SK-N-SH treated with all-trans-retinoic acid at 6 μM for 48 hours (cell line): ENCODE results near the gene DIAPH1.

ENCODE experiments used
- ATAC-seq: fragments of 200-7000 bp; cut with Tn5 transposase; 3 replicates; pipeline ENCODE4 v1.9.1; 2020; ENCODE audit warnings: mild to moderate bottlenecking, moderate library complexity
- ARNTL ChIP-seq: fragments of 450-650 bp; formaldehyde crosslinking; IDR thresholded peaks from 2 replicates; pipeline ENCODE4 v1.5.0; 2020; ENCODE audit warnings: low read depth, mild to moderate bottlenecking, moderate library complexity, borderline replicate concordance
- ESRRG ChIP-seq: fragments of 250-450 bp; sonication (Bioruptor Pico); IDR thresholded peaks from 2 replicates; pipeline ENCODE4 v1.6.1; 2021; ENCODE audit warnings: mild to moderate bottlenecking
- GLIS3 ChIP-seq: fragments of 250-450 bp; sonication (Bioruptor Pico); IDR thresholded peaks from 2 replicates; pipeline ENCODE4 v1.5.0; 2020; ENCODE audit warnings: mild to moderate bottlenecking, moderate library complexity
- ISL1 ChIP-seq: fragments of 250-450 bp; sonication (Bioruptor Pico); IDR thresholded peaks from 2 replicates; pipeline ENCODE4 v2.1.2; 2022; ENCODE audit warnings: mild to moderate bottlenecking, moderate library complexity
- OSR1 ChIP-seq: fragments of 250-450 bp; sonication (Bioruptor Pico); IDR thresholded peaks from 2 replicates; pipeline ENCODE4 v1.8.0; 2022; ENCODE audit warnings: moderate library complexity, mild to moderate bottlenecking, inconsistent platforms
- PPARA ChIP-seq: fragments of 250-450 bp; sonication (Bioruptor Pico); IDR thresholded peaks from 2 replicates; pipeline ENCODE4 v1.5.0; 2020; ENCODE audit warnings: mild to moderate bottlenecking, borderline replicate concordance
- RARB ChIP-seq: fragments of 250-450 bp; sonication (Bioruptor Pico); IDR thresholded peaks from 2 replicates; pipeline ENCODE4 v1.8.0; 2021; ENCODE audit warnings: mild to moderate bottlenecking, moderate library complexity
- SNAI2 ChIP-seq: fragments of 250-450 bp; sonication (Bioruptor Pico); IDR thresholded peaks from 2 replicates; pipeline ENCODE4 v1.5.0; 2020; ENCODE audit warnings: mild to moderate bottlenecking, moderate library complexity
- TCF4 ChIP-seq: fragments of 250-450 bp; sonication (Bioruptor Pico); IDR thresholded peaks from 2 replicates; pipeline ENCODE4 v1.8.0; 2021; ENCODE audit warnings: mild to moderate bottlenecking, moderate library complexity, borderline replicate concordance
- TOX ChIP-seq: fragments of 250-450 bp; sonication (Bioruptor Pico); IDR thresholded peaks from 2 replicates; pipeline ENCODE4 v1.8.0; 2021; ENCODE audit warnings: mild to moderate bottlenecking, moderate library complexity, borderline replicate concordance
- ZC3H10 ChIP-seq: fragments of 250-450 bp; sonication (Bioruptor Pico); IDR thresholded peaks from 2 replicates; pipeline ENCODE4 v1.5.1; 2021; ENCODE audit warnings: mild to moderate bottlenecking, moderate library complexity
- ZFP30 ChIP-seq: fragments of 450-650 bp; formaldehyde crosslinking; IDR thresholded peaks from 2 replicates; pipeline ENCODE4 v1.5.0; 2022; ENCODE audit warnings: mild to moderate bottlenecking, moderate library complexity
- ZNF70 ChIP-seq: fragments of 450-650 bp; formaldehyde crosslinking; IDR thresholded peaks from 2 replicates; pipeline ENCODE4 v1.5.0; 2020; ENCODE audit warnings: mild to moderate bottlenecking, moderate library complexity
- TF ChIP-seq, protein P1 (sequence below): fragments of 250-450 bp; sonication (Bioruptor Pico); IDR thresholded peaks from 2 replicates; pipeline ENCODE4 v1.5.1; 2020; ENCODE audit warnings: low read depth, mild to moderate bottlenecking, moderate library complexity
- TF ChIP-seq, protein P2 (sequence below): fragments of 250-450 bp; sonication (Bioruptor Pico); IDR thresholded peaks from 2 replicates; pipeline ENCODE4 v1.8.0; 2021; ENCODE audit warnings: low read depth, mild to moderate bottlenecking, moderate library complexity, borderline replicate concordance
- TF ChIP-seq, protein P3 (sequence below): fragments of 250-450 bp; sonication (Bioruptor Pico); IDR thresholded peaks from 2 replicates; pipeline ENCODE4 v1.5.0; 2020; ENCODE audit warnings: mild to moderate bottlenecking, moderate library complexity

Gene DIAPH1

DNA sequence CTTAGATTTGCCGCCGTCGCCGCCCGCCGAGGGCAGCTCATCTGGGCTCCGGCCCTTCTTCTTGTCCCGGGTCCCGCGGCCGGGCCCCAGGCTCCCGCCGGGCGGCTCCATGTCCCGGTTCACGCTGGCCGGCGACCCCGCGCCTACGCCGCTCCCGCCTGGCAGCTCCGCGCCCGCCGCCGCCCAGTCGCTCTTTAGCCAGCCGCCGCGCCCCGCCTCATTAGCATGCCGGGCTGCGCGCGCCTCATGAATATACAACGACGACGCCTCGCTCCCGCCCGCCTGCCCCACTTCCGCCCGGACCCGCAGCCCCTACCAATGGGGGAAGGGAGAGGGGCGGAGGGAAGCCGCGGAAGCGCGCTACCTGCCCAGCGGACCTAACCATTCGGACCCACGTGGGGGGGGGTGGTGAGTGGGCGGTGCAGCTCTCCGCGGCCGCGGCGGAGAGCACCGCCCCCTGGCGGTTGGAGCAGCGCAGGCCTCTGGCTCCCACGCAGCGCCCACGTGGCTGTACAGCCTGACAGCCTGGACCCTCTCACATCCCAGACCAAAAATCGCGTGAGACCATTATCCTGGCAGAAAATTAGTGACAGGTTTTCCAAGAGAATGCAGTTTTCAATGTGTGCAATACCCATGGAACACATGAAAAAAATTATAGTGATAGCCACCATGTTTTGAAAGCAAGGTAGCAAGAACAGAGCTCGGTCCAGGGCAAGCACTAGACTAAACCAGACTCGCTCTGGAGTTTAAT lies at the start of gene DIAPH1:
Gene DIAPH1 (minus strand): TSS at position 197 of the 751 bp plus-strand sequence. CDS start 86 bp downstream, at position 111.
- peak; percentile 95 for ATAC-seq
- TF ChIP-seq, protein P1, sequence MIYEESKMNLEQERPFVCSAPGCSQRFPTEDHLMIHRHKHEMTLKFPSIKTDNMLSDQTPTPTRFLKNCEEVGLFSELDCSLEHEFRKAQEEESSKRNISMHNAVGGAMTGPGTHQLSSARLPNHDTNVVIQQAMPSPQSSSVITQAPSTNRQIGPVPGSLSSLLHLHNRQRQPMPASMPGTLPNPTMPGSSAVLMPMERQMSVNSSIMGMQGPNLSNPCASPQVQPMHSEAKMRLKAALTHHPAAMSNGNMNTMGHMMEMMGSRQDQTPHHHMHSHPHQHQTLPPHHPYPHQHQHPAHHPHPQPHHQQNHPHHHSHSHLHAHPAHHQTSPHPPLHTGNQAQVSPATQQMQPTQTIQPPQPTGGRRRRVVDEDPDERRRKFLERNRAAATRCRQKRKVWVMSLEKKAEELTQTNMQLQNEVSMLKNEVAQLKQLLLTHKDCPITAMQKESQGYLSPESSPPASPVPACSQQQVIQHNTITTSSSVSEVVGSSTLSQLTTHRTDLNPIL (CRISPR knock-in tag), result no peak
- TF ChIP-seq GLIS3 (CRISPR knock-in tag), result 0 out of 2 replicates have a peak, but pooled peaks have one; percentile 48

DNA sequence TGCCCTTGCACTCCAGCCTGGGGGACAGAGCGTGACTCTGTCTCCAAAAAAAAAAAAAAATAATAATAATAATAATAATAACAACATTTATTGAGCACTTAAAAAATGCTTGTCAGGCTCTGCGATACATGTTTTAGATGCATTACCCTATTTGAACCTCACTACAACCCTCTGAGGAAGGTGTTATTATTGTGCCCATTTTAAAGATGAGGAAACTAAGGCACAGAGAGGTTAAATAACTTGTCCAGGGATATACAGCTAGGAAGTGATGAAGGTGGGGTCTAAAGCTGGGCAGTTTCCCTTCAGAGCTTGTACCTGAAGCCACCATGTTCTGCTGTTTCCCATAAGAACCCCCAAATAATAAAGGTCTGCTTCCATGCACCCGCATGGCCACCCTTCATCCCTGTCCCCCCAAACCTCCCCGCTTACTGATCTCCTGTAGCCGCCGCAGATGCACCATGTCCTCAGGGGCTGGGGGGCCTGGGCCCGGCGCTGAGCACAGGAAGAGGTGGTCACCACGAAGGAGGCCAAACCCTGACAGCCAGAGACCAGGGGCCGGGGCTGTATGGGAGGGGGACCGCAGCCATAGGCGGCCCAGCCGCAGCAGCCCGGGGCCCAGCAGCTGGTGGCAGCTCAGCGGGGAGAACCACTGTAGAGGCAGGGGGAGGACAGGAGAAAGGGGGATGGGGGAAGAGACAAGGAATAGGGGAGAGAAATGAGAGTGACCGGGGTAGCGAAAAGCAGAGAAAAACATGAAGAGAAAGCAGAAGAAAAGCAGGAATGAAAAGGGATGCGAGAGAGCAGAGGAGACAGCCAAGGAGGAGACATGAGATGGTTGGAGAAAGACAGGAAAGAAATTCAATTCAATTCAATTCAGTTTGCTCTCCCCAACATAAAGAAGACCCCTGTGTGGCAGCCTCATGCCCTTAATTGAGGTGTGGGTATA lies 47.5 kb upstream of the DIAPH1 start:
- TF ChIP-seq, protein P2, sequence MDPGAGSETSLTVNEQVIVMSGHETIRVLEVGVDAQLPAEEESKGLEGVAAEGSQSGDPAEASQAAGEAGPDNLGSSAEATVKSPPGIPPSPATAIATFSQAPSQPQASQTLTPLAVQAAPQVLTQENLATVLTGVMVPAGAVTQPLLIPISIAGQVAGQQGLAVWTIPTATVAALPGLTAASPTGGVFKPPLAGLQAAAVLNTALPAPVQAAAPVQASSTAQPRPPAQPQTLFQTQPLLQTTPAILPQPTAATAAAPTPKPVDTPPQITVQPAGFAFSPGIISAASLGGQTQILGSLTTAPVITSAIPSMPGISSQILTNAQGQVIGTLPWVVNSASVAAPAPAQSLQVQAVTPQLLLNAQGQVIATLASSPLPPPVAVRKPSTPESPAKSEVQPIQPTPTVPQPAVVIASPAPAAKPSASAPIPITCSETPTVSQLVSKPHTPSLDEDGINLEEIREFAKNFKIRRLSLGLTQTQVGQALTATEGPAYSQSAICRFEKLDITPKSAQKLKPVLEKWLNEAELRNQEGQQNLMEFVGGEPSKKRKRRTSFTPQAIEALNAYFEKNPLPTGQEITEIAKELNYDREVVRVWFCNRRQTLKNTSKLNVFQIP (CRISPR knock-in tag), result no peak
- TF ChIP-seq, protein P1 (CRISPR knock-in tag), result no peak
- TF ChIP-seq ZNF70 (CRISPR knock-in tag) (no peak), PPARA (CRISPR knock-in tag) (no peak)
- ATAC-seq, result no peak

DNA sequence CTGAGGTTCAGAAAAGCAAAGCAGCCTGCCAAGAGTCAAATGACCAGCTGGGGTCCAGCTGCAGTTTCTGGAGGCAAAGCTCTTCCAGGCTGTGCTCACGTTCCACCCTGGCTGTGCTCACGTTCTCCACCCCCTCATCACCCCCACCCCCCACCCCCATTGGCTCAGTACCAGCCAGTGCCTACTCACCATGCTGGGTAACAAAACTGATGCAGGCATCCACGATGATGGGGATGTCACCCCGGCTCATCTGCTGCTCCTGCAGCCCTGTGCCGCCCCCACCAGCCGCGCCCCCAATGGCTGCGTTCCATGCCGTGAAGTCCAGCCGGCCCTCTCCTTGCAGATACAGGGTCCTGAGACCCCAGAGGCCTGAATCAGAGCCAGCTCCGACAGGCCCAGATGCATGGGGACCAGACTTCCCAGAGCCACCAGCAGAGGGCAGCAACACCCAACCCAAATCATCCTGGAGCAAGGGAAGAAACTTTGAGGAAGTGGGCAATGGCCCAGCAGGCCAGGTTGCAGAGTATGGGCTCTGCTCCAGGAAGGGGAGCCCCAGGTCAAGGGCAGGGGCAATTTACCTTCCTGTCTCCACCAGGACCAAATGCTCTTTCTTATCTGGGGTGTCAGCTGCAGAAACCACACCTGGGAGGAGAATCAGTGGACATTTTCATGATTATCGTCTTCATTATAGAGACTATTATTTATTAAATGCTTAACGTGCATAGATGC lies 46.1 kb upstream of the DIAPH1 start:
- TF ChIP-seq ARNTL (CRISPR knock-in tag) (no peak), ISL1 (CRISPR knock-in tag) (no peak), PPARA (CRISPR knock-in tag) (no peak)
- TF ChIP-seq, protein P3, sequence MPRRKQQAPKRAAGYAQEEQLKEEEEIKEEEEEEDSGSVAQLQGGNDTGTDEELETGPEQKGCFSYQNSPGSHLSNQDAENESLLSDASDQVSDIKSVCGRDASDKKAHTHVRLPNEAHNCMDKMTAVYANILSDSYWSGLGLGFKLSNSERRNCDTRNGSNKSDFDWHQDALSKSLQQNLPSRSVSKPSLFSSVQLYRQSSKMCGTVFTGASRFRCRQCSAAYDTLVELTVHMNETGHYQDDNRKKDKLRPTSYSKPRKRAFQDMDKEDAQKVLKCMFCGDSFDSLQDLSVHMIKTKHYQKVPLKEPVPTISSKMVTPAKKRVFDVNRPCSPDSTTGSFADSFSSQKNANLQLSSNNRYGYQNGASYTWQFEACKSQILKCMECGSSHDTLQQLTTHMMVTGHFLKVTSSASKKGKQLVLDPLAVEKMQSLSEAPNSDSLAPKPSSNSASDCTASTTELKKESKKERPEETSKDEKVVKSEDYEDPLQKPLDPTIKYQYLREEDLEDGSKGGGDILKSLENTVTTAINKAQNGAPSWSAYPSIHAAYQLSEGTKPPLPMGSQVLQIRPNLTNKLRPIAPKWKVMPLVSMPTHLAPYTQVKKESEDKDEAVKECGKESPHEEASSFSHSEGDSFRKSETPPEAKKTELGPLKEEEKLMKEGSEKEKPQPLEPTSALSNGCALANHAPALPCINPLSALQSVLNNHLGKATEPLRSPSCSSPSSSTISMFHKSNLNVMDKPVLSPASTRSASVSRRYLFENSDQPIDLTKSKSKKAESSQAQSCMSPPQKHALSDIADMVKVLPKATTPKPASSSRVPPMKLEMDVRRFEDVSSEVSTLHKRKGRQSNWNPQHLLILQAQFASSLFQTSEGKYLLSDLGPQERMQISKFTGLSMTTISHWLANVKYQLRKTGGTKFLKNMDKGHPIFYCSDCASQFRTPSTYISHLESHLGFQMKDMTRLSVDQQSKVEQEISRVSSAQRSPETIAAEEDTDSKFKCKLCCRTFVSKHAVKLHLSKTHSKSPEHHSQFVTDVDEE, result no peak
- ATAC-seq, result peak; percentile 96

DNA sequence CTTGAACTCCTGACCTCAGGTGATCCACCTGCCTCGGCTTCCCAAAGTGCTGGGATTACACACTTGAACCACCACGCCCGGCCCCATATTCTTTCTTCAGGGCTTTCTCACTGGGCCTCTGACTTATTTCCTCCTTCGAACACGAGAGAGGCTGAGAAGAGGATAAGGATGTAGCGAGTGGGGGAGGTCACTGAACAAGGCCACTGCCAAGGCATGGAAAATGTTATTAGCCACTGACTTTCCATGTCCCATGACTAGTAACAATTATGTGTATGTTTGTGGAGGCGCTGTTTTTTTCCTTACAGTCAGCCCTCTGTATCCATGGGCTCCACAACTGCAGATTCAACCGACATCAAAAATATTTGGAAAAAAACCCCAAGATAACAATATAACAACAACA lies 44.7 kb upstream of the DIAPH1 start:
- TF ChIP-seq ESRRG (CRISPR knock-in tag) (no peak), ZFP30 (no peak), SNAI2 (CRISPR knock-in tag) (no peak), RARB (CRISPR knock-in tag) (no peak), OSR1 (CRISPR knock-in tag) (no peak), ZC3H10 (CRISPR knock-in tag) (no peak), TCF4 (CRISPR knock-in tag) (no peak), ZNF70 (CRISPR knock-in tag) (no peak), ISL1 (CRISPR knock-in tag) (no peak), TOX (no peak)
- TF ChIP-seq, protein P3, result no peak
- TF ChIP-seq, protein P1 (CRISPR knock-in tag), result no peak
- TF ChIP-seq, all 23 proteins: peak for 0
- no peak for ATAC-seq
